ENCODE results near the gene TFF1.
A peak's percentile ranks its signal among the peaks of the same experiment; 100 is the strongest.

Gene TFF1

GRCh38 chr21:42397746-42398394 is 31.5 kb upstream of the TFF1 start:
- no peak for DNase-seq

DNA sequence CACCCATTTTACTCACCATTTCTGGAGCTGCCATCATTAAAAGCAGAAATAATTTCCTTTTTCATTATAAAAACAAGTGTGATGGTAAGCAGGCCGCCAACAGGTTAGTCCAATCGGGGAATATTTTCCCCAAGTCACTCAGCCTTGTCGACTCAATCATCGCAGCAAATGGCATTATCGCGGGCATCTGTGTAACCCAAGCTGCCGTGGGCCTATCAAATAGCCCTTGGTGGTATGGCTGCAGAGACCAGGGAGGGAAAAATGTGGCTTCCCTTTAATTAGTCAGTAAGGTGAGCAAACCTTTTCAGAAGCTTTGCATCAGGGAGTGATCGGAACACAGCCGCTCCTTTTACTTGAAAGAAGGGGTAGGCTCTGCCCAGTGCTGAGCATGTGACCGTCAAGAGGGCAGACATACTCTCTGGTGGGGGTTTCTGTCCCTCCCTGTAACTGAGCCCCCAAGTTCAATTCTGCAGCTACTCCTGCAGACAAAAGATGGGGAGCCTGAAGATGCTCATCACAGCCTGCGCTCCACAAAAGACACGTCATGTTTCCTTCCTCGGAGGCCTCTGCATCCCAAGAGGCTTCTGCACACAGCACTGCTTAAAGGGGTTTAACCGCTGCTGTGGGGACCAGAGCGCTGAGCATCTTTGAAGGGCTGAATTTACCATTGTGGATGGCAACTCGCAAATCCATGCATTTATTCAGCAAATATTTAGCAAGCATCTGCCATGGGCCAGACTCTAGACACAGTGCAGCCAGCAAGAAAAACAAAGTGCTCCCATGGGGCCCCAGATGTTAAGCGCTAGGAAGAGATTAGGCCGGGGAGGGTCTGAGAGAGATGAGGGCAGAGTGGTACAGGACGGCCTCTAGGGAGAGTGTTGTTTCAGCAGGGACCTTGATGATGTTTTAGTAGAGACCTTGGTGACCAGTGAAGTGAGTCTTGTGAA is 30.7 kb upstream of the TFF1 start:
- no peak for DNase-seq

DNA sequence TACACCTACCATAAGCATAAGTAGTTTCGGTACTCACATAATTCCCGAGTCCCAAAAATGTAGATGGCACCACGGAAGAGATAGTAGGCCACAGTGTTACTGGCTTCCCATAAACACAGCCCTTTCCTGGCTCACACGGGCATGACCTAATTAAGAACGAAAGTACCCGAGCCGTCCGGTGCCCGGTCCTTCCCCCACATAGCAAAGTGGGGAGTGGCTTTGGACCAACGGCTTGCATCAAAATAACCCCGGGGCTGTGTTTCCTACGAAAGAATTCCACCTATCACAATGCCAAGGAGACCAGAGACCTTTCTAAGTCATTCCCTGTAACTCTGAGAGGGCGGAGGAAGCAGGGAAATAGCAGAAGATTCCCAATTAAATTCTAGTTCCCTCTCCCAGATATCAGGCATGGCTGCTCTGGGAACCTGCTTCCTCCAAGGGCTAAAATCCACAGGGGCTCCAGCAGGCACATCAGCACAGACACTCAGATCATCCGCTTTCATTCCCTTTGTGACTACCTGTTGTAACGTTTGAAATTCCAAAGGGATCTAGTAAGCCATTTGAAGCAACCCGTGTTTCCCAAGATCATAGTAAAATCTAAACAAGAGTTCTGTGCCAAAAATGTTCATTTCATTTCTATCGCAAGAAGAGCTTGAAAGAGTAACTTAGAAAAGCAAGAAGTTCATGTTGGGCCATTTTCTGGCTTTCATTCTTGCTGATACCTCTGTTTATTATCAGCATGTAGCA is 29.7 kb upstream of the TFF1 start, which contains the start of gene TMPRSS3:
TSS of gene TMPRSS3 (minus strand) at position 148 of the 747 bp plus-strand sequence. CDS start 635 bp downstream, outside the sequence.
- DNase-seq = no peak

- DNase-seq = no peak
Measured at GRCh38 chr21:42395302-42395701, 29.0 kb upstream of the TFF1 start.

GRCh38 chr21:42393443-42393950 is 27.2 kb upstream of the TFF1 start:
- no peak for DNase-seq

GRCh38 chr21:42392731-42393442 is 26.6 kb upstream of the TFF1 start:
- DNase-seq = no peak

DNA sequence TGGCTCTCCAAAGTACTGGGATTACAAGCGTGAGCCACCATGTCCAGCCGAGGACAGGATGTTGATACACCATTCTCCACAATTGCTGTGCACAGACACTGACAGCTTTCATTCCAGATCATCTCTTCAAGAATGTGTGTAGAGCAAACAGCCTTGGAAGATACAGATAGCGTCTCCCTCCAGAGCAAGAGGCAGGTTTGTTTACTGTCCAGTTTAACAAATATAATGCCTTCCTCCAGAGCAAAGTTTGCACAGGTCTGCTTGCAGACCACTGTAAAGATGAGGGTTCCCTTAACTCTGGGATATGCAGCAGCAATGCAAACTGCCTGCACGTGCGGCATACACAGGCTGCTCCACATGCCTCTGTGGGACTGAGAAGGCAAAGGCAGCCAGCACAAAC is 25.0 kb upstream of the TFF1 start:
- no peak for DNase-seq

DNA sequence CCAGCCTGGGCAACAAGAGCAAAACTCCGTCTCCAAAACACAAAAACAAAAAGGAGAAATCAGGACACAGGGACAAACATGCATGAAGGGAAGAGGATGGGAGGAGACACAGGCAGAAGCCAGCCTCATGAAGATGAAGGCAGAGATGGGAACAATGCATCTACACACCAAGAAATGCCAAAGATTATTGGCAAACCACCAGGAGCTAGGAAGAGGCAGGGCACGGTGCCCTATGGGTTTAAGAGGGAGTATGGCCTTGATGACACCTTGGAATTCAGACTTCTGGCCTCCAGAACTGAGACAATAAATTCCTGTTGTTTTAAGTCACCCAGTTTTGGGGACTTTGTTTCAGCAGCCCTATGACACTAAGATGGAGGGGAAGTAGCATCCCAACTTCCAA is 24.4 kb upstream of the TFF1 start:
- no peak for DNase-seq

- no peak for DNase-seq
Measured at GRCh38 chr21:42390193-42390592, 23.9 kb upstream of the TFF1 start.

DNA sequence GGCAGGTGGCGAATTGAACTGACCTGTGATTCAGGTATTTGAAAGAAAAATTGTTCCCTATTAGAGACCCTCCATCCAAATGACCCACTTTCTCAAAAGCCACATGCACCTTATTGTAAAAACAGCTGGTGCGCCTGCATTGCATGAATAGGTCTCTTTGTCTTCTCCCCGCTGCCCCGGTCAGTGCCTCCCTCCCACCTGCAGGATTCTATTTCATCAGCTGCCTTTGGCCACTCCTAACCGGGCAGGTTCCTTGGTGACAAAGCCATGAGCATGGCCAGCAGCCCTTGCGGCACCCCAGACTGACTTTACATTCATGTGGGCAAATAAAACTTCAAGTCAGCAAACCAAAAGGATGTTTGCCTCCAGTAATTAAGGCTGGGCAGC is 23.1 kb upstream of the TFF1 start:
- DNase-seq = no peak

GRCh38 chr21:42388740-42389448 is 22.6 kb upstream of the TFF1 start:
- DNase-seq = no peak

DNA sequence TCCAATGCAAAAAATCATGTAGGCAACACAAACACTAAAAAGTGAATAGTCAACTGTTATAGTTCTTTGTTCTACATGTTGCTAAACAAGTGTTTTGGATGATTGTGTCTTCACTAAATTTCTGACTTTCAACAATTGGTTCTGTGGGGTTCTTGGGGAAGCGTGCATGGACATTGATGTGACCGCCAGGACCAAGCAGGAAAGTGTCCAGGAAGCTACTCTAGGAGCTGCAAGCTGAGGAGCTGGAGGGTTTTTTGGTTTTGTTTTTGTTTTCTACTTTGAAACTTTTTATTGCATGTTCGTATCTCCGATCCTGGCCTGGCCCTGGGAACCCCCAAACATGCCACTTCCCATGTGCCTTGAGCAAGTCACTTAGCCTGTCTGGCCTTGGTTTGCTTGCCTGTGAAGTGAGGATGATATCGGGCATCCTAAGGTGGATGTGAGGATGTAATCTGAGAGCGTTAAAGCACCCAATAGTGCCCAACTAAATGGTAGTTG is 21.6 kb upstream of the TFF1 start:
- no peak for DNase-seq

- DNase-seq = peak; percentile 30
Measured at GRCh38 chr21:42387164-42387563, 20.8 kb upstream of the TFF1 start.

DNA sequence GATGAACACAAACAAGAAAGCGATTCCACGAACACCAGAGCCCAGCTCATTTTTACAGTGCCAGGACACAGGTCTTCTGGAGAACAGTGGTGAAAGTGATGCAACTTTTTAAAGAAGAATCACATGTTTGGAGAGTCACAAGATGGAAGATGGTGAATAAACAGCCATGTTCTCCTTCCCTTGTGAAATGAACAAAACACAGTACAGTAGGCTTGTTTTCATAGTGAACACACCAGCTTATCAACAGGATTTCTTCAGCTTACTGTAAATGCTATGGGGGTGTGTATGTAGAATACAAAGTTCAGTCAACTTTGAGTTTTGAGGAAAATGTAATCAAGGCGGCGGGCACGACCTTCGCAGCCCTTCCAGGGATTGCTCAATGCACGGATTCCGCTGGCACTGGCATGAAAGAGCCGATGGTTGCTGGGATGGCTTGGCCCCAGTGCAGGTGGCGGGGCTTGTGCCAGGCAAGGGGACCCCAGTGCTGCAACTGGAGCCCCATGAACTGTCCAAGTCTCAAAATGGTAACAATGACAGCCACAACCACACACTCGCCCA is 19.8 kb upstream of the TFF1 start:
- no peak for DNase-seq

DNA sequence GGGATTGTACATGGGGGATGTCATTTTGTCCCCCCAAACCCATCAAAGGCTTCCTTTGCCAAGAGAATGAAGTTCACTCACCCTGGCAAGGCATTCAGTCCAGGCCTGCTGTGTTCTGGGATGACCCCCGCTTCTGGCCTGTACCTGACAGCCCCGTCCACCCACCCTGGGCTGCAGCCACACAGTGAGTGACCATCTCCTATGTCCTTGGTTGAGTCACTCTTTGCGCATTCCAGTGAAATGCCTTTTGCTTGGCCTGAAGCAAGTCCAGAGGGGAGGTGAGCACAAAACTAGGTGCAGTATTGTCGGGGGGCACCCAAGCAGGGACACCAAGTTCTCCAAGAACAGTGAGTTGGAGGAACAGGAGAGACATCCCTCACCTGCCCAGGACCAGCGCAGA is 19.3 kb upstream of the TFF1 start:
- no peak for DNase-seq

GRCh38 chr21:42384989-42385388 is 18.7 kb upstream of the TFF1 start:
- DNase-seq = no peak

DNA sequence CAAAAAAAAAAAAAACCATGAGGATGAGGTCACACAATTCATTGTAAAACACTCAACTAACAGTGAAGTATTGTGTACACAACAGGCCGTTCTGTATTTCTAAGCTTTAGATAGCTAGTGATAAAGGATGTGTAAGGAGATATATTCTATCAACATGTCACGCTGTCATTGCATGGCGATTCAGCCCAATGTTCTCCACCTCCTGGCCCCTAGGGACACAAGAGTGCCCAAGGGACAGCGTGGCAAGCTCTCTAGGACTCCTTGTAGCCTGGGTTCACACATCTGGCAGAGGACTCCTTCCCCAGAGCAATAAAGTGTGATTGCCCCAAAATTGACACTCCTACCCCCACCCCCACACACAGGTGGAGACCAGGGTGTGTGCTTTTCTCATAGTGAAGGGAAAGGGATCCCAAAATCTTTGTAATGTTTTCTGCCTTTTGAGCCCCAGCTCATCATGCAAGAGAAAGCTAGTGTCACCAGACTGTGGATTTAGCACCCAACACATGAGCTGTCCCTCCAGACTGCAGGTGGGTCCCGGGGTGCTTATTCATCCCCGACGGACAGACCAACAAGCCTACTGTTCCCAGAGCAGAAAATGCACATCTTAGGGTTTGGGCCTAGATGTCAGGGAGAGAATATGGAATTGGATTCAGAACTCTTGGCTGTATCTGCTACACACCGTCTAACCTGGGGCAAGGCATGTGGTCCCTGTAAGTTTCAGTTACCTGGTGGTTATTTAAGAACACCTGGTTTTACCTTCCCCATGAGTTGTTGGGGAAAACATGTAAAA is 18.0 kb upstream of the TFF1 start:
- no peak for DNase-seq

GRCh38 chr21:42383331-42383730 is 17.0 kb upstream of the TFF1 start:
- no peak for DNase-seq

DNA sequence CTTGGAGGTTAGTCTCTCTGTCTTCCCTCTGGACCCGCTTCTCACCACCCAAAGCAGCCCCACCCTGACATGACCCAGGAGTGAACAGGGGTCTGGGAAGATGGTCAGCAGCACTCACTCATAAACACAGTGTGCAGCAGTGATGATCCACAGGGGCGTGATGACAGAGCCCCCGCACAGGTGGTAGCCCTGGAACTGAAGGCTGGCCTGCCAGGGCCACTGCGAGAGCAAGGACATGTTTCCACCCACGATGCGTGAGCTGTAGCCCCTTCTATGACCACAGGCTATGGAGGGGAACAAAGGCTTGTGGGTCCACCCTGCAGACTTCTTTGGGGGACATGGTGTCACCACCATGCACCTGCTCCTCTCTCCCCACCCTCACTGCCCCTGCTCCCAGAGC is 16.6 kb upstream of the TFF1 start:
- DNase-seq = no peak

DNA sequence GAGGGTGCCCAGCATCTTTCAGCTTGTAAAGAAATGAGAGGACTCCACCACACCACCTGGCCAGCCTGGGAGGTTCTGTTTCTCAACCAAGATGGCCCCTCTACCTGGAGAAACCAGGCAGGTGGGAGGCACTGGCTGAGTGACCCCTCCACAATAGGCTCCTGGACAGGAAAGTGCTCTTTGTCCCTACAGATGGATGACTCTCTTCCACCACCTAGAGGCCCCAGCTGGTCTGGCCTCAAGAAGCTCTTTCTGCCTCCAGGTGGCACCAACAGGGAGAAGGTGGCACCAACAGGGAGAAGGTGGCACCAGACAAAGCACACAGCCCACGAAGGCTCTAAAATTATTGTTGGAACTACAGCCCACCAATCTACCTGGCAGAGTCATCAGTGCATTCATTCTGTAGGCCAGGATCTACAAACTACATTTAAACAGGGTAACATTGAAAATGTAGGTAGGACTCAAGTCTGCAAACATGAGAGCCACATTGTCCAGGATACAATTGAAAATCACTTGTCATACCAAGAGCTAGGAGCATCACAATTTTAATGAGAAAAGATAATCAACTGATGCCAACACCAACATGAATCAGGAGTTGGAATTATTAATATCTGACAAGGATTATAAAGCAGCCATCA is 15.1 kb upstream of the TFF1 start:
- no peak for DNase-seq

All from CD4-positive, alpha-beta T cell treated with Interleukin-15 for 1 hour (primary cell).